GM12874 (cell line): ENCODE results near the gene LOXL4.

Experiments used
- CTCF ChIP-seq: IDR thresholded peaks from 2 replicates; pipeline ENCODE4 v1.5.1; 2011; ENCODE audit warnings: low read depth, mild to moderate bottlenecking, control low read depth, low read length, moderate library complexity; ENCODE audit not compliant: insufficient read depth

The LOXL4 gene

DNA sequence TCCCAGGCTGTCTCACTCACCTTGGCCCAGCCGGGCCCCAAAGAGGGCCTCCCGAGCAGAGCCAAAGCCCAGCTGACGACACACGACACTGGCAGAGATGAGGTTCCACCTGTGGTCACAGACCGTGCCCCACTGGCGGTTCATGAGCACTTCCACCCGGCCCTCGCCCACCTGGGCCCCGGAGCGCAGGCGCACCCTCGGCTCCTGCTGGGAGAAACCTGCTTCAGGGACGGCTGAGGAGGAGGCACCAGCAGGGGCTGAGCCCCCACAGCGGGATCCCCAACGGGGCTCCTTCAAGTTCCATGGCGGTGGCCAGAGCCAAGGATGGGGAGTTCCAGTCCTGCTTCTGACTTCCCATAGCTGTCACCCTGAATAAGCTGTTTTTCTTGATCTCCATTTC lies 10.0 kb downstream of the LOXL4 start:
- no peak for TF ChIP-seq CTCF

DNA sequence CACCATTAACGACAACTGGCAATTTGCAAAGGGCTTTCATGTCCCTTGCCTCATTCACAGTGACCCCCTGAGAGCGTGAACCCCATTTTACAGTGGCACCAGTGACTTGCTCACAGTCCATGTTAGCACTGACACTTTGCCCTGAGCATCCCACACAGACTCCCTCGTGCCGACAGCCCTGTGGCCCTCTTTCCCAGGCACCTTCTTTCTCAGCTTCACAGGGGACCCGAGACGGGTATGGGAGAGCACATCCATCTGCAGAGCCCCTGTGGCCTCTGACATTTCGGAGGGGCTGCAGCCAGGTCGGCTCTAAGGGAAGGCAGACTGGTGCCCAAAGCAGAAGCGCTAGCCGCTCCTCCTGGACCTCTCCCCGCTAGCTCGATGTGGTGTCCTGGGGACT lies 10.8 kb downstream of the LOXL4 start:
- TF ChIP-seq CTCF = no peak

DNA sequence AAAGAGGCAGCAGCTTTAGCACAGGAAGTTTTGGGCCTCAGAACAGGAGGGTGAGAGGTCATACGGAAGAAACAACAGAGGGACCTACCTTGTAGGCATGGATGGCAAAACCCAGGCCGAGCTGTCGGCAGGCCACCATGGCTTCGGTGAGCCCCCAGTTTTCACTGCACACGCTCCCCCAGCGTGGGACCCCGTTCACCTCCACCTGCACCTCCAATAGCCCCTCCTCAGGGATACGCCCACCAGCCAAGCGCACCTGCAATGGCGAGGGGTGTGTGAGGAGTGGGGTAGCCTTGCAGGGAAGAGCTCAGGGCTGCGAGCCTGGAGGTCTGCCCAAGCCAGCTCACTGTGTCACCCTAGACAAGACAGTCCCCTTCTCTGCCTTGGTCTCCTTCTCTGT lies 11.3 kb downstream of the LOXL4 start:
- TF ChIP-seq CTCF = no peak

- no peak for TF ChIP-seq CTCF
These were observed 12.7 kb downstream of the LOXL4 start for GRCh38 chr10:98255146-98255877.

DNA sequence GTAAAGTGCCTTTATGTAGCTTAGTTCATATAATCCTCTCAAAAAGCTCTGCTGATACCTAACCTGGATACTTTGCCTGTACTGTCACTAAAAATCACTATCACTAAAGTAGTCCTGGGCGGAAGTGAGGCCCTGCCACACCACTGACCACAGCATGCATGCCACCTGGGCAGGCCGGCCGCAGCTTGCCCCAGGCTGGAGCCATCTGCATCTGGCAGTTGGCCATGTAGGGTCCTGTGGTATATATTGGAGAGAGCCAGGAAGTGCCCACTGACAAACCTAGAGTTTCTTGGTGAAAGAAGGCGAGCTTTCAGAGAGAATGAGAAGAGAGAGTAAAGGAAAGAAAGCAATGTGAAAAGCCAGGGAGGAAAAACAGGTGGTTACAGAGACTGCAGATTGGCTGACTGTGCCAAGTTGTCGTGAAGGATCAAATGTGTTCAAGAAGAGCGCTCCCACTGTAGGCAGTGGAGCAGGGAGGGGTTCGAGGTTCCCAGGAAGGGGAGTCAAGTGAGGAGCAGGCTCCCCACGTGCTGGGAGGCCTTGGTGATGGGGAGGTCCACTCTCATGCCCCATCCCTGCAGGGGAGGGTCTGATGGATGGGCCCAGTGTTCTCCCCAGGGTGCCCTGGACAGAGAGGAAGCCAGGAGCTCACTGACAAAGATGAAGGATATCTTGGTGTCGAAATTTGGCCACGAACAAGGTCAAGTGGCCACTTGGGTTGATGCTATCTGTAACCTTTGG lies 13.6 kb downstream of the LOXL4 start:
- TF ChIP-seq CTCF = no peak

- TF ChIP-seq CTCF = no peak
These were observed 14.5 kb downstream of the LOXL4 start for GRCh38 chr10:98253499-98253898.

GRCh38 chr10:98252464-98252863 lies 15.5 kb downstream of the LOXL4 start:
- TF ChIP-seq CTCF = no peak
